DMS114 treated with DMSO at 0.1 percent for 48 hours (cell line): ENCODE results near the gene RGPD8.
A peak's percentile ranks its signal among the peaks of the same experiment; 100 is the strongest.
"Not testable (repeated sequence)": the region's sequence is repeated elsewhere in the genome, so short reads cannot be mapped to it uniquely, and the experiment has no call there.

Experiments
- DNase-seq: peaks from one replicate; lab custom pipeline; 2025; ENCODE audit not compliant: unreplicated experiment; lab: John Stamatoyannopoulos, UW

Gene RGPD8

DNA sequence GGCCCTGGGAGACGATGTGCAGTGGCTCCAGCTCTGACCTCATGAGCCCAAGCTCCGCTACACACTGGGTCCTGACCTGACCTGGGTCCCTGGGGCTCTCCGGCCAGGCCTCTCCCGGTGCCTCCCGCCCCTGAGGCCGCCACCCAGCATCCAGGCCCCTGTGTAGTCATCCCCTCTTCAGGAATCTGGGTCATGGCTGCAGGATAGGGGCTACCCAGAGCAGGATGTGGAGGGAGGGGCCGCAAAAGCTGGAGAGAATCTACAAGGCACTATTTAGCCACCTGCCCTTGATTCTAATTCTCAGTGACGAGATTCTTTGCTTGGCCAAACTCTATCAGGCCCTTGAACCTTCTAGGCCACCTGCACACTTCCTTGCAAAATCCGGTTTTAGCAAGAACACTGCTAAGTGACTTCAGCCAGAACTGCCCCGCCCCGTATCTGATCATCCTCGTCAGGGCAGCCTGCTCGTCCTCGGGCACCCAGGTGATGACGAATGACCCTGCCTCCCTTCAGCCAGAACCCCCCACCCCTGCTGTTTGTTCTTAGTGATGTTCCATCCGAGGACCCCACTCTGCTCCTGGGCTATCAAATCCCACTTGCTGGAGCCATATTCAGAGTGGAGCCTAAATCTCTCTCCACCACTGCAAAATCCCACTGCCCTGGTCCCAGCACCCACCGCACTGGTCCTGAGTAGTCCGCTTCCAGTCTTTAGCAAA lies 2.4 kb upstream of the RGPD8 start:
- not testable (repeated sequence) for DNase-seq

DNA sequence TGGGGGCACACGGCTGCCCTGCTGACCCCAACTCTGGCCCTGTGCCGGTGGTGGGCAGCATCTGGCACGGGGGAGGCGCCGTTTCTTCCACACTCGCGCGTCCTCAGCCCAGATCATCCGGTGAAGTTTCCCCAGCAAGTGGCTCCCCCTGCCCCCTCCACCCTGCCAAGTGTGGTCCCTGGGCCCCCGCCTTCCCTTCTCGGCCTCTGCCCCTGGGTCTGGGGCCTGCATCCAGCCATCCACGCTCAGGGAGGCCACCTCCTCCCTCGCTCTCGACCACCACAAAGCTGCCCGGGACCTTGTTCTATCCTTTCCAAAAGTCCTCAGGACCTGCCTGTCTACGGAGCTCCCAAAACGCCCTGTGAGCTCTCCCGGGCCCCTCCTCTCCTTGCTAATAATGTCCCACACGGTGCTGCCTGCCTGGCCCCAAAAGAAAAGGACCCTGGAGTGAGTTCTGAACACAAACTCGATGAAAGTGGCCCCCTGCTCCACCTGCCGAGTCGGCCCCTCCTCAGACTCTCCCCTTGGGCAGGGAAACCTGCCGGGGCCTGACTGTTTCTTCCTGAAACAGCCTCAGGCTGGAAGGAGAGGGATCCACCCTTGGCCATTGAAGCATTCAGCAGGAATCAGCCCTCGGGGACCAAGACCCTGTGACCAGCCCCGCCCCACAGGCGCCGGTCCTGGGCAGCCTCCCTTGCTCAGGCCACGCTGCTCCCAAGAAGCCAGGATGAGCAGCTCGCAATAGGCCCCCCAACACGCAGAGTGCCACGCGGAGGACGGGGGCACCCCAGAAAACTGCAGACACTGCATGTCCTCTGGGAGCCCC lies 1.7 kb upstream of the RGPD8 start:
- not testable (repeated sequence) for DNase-seq

DNA sequence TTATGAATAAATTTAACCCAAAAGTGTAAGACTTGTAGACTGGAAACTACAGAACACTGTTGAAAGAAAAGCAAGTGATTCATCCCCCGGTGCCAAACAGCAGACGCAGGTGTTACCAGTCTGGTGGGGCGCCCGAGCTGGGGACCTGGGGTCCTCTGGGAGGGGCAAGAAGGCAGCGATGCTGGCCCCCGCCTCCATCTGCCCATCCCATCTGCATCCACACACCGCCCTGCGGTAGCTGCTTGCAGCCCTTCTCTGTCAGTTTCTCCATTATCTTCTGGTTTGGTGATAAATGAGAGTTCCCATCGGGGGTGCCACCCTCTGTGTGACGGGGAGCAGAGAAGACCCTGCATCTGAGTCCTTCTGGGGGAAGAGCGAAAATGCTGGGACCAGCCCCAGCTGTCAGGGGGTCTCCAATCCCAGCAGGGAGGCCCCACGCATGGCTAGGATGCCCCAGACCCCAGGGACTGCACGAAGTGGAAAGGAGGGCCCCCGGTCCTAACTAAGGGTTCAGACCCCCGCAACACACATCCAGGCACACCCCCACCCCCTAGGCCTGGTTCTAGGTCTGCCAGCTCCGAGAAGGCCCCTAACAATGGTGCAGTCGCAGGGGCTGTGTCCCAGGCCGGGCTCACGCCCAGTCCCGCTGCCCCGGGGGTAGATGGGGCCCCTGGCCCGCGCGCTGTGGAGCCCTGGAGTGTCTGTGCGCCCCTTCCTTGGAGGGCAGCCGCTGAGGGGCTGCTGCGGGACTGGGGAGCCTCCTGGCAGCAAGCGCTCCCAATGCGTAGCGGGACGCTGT lies 686 bp upstream of the RGPD8 start:
- DNase-seq, result no peak

DNA sequence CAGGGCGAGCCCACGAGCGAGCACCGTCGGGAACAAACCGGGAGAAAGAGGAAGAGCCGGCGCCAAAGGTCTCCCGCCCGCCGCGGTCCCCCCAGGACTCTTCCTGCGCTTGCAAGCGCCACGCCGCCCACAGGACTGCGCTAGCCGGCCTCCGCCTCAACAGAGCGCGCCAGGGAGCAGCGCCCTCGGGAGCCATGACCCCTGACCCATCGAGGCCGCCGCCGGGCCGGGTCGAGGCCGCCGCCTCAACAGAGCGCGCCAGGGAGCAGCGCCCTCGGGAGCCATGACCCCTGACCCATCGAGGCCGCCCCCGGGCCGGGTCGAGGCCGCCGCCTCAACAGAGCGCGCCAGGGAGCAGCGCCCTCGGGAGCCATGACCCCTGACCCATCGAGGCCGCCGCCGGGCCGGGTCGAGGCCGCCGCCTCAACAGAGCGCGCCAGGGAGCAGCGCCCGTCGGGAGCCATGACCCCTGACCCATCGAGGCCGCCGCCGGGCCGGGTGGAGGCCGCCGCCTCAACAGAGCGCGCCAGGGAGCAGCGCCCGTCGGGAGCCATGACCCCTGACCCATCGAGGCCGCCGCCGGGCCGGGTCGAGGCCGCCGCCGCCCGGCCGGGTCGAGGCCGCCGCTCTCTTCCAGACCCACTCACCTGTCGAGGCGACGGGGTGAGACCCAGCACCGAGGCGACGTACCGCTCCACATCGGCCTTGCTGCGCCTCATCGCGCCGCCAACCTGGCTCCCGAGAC lies 538 bp downstream of the RGPD8 start:
- DNase-seq, result not testable (repeated sequence)

DNA sequence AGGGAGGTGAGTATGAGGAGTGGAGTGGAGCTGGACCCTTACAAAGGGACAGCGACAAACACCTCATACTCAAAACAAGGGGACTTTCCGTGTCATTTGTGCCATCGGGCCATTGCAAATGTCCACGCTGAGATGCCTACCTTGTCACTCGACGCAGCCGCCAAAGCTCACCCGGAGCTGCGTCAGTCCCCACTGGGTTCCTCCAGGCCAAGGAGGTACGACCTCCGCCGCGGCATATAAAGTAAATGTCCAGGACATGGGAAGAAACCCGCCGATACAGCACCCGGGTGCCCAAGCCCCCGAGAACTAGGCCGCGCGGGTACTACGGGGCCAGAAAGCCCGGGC lies 1.1 kb downstream of the RGPD8 start:
- DNase-seq, result not testable (repeated sequence)

DNA sequence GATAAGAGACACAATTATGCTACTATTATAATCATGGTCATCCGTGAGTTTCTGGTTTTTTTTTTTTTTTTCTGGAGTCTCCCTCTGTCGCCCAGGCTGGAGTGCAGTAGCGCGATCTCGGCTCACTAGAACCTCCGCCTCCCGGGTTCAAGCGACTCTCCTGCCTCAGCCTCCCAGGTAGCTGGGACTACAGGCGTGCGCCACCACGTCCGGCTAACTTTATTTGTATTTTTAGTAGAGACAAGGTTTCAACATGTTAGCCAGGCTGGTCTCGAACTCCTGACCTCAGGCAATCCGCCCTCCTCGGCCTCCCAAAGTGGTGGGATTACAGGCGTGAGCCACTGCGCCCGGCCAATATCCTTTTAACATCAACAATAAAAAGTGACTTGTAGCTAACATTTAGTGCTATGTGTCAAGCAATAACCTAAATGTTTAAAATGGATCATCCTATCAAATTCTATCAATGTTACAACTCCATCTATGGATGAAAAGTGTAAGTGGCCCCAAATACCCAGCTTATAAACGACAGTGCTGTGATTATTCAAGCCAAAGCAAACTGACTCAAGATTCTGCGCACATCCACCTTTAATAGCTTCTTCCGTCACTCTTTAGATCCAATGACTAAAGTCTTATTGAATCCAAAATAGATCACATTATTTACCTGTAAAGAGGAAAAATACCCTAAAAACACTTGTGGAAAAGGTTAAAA lies 1.7 kb downstream of the RGPD8 start:
- not testable (repeated sequence) for DNase-seq

DNA sequence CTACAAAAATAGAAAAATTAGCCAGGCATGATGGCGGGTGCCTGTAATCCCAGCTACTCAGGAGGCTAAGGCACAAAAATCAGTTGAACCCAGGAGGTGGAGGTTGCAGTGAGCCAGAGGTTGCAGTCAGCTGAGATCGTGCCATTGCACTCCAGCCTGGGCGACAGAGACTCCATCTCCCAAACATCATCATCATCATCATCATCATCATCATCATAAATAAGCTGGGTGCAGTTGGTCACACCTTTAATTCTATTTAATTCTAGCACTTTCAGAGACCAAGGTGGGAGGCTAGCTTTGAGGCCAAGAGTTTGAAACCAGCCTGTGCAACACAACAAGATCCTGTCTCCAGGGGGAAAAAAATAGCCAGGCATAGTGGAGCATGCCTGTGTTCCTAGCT lies 8.9 kb downstream of the RGPD8 start:
- not testable (repeated sequence) for DNase-seq

DNA sequence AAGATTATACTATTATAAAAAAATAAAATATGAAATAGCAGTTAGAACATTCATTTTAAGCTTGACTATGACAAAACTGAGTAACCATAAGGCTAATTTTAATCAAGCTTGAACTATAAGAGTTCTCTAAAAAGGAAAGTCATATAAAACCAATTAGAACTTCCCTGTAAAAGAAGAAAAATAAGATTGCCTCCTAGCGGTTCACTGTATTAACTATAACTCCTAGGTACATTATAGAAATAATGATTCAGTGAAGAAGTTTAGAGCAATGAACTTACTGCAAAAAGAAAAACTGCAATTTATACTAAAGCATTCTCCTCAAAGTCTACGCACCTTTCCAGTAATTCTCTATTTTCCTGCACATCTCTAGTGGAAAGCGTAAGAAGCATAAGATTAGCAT lies 16.6 kb downstream of the RGPD8 start:
- DNase-seq, result not testable (repeated sequence)

DNA sequence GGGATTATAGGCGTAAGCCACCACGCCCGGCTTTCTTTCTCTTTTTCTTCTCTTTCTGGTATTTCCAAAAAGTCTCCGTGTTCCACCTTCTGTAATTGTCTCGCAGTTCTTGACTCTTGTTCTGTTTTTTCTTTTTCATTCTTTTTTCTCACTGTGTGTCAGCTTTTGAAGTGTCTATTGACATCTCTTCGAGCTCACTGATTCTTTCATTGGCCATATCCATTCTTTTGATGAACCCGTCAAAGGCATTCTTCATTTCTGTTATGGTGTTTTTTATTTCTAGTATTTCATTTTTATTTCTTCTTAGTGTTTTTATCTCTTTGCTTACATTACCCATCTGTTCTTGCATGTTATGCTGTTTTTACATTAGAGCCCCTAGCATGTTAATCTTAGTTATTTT lies 73.4 kb downstream of the RGPD8 start:
- not testable (repeated sequence) for DNase-seq

DNA sequence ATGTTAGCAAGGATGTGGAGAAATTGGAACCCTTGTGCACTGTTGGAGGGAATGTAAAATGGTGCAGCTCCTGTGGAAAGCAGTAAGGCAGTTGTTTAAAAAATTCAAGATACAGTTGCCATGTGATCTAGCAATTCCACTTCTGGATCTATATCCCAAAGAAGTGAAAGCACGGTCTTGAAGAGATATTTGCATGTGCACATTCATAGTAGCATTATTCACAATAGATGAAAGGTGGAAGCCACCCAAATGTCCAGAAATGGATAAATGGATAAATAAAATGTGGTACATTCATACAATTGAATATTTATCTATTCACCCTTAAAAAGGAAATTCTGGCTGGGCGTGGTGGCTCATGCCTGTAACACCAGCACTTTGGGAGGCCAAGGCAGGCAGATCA lies 79.1 kb downstream of the RGPD8 start:
- not testable (repeated sequence) for DNase-seq

DNA sequence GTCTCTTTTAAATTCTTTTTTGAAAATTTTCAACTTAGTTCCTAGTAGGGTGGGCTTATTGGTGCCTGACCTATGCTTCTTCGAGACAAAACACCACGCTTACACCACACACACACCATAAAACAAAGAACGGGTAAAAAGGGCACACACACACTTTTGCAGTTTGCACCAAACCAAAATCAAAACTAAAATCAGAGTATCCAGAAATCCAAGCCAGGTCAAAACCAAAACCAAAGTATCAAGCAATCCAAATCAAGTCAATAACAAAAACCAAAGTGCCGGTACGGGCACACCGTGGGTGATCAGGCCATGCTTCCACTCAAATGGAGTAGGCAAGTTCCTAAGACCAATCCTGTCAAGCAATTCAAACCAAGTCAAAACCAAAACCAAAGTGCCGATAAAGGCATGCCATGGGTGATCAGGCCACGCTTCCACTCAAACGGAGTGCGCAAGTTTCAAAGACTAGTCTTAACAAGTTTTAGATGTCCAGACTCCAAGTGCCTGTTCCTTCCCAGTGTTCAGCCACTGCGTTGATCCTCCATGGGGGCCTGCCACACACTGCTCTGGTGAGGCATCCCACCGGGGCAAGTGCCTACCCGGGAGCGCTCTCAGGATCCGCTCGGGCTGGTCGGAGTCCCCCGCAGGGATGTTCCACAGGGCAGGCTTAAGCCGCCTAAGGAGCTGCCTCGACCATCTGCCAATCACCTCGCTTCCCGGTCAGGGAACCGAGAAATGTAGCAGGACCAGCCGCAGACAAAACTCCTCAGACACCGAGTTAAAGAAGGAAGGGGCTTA lies 80.4 kb downstream of the RGPD8 start:
- not testable (repeated sequence) for DNase-seq

DNA sequence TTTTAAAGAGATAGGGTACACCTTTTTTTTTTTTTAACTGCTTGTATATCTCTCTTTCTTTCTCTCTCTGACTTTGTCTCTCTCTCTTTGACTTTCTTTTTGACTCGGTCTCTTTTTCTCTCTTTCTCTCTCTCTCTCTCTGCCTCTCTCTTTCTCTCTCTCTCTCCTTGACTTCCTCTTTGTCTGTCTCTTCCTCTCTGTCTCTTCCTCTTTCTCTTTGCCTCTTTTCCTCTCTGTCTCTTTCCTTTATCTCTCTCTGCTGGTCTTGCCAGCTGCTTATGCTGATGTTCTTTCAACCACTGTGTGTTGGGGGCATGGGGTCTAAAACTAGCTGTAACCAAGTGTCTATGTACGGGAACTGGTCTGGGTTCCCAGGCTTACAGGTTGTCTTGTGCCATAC lies 81.2 kb downstream of the RGPD8 start:
- DNase-seq, result not testable (repeated sequence)

DNA sequence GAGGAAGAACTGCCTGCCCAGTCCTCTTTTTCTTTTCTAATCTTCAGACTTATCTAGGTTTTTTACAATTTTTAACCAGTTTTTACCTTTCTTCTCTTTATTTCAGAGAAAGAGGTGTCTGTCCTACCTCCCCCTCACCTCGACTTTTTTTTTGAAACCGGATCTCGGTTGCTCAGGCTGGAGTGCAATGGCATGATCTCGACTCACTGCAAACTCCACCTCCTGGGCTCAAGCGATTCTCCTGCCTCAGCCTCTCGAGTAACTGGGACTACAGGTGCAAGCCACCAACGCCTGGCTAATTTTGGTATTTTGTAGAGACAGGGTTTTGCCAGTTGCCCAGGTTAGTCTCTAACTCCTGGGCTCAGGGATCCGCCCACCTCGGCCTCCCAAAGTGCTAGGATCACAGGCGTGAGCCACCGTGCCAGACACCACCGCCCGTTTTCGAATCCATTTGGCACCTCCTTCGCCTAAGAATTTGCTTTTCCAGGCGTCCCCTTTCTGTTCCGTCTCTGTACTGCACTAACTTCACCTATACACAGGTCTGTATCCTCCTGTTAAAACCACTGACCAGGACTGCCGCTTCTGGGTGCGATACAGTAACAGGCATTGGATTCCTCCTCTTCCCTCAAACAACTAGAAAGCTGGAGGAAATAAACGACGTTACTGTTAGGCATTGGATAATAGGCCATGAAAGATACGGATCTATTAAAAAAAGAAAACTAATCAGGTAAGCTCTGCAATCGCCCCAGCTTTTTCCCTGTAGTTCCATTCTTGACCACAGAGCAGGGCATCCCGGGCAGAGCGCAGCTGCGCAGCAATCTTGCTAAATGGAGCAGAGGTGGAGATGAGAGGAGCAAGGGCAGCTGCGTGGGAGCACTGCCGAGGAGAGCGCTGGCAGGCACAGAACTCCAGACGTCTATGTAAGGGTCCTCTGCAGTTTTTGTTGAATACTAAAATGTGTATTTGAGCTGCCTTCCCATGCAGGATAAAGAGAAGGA lies 88.1 kb downstream of the RGPD8 start:
- peak; percentile 5 for DNase-seq

DNA sequence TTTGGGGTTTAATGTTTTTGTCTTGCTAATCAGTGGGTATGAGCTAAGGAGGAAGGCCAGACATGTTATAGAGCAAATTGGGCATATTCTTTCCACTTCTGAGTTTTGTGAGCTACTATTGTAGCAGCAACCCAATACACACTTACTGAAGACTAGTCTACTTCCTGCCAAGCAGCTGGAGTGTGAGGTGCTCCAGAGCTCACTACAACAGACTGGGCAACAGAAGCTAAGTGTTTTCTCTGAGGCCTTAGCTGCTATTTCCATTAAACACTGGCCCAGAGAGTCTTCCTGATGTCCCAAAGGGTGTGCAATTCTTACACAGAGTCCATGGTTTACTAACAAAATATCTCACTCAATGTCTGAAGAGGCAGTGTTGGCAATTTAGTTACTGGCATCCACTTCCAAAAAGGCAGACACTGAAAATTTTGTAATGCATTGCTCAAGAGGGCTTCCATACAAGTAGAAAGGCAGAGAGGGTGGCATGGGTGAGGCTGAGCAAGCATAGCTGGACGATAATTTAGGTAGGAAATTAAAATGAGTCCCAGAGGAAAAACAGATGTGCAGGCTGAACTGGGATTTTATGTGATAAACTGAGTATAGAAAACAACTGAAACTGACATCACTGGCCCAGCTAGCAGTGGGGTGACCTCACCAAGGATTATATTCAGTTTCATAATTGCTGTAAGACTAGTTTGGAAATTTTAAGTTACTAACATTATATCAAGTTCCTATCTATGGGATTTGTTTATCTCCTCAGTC lies 89.4 kb downstream of the RGPD8 start:
- DNase-seq, result no peak

DNA sequence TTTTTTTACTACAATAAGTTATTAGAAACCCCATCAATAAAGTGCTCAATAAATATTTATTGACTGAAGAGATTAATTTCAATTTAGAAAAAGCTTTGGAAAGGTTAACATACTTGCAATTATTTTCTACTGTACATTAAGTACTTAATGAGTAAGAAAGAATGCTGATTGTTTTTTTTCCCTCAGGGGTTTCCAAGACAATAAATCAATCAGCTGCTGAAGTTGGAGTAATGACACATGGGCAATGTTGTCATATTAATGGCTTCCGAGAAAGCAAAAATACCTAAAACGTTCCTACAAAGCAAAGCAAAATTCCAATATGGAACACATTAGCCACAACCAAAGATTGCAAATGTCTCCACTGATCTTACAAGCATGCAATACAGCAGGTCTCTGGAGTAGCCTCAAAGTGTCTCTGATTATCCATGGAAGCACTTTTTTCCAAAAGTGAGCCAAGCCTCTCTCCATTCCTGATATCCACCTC lies 91.3 kb downstream of the RGPD8 start:
- no peak for DNase-seq

DNA sequence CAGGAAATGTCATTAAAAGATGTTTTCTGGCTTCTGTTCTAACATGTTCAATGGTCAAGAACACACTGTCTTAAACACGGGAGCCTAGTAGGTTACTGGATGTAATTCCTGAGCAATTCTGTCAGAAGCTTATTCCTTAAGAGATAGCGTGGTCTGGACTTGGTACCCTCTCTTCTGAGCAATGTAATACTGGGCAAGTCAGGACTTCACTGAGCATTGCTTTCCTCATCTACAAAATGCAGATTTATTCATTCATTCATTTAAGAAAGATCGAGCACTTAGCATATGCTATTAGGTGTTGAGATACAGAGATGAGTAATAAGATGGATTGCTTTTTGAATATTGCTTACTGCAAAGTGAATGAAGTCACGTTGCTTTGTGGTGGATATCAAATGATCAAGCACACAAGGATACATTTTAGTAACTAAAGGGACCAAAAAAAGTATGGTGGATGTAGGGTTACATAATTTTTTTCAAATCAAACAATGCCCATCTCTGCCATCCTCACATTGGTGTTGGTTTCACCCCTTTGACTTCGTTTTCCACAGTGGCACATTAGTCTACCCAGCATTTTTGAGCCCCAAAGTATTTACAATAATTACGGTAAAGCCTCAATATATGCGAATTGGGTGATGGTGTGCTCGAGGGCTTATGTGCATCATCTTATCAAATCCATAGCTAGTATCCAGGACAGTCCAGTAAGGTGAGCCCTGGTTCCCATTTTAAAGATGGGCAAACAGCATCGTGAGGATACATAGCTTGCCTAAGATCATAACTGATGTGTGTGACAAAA lies 92.8 kb downstream of the RGPD8 start:
- DNase-seq, result no peak

DNA sequence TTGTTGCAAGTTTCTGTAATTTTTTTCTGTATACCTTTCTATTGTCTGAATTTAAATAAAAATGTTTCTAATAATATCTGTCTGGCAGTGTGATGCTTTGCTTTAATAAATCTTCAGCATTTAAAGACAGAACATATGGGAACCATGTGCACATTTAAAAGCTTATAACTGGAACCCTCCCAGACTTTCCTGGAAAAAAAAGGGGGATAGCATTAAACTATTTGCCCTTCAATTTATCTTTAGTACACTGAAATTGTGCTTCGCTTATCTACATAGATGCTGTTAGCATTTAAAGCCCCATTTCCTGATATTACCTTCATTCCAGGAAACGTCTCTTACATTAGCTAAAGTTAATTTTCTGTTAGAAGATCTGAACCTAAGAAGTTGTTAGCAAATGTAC lies 93.5 kb downstream of the RGPD8 start:
- DNase-seq, result no peak
